ENCODE measurements around the gene OR7C2. TPM values are rescaled to one million over a fixed set of nuclear protein-coding genes. Genes with fewer than 3 reads are reported as not detected.

The OR7C2 gene
- total RNA-seq, 2 donors from 2014 or later = not detected

- Mint-ChIP-seq H3K27ac (no peak overlapping the region), H3K27me3 (ENCODE audit: insufficient read depth) (no peaks in the 10 kb centered on the region), H3K4me1 (no peaks in the 10 kb centered on the region), H3K4me3 (no peak overlapping the region), H3K36me3 (ENCODE audit: low read depth) (no peaks in the 10 kb centered on the region), H3K9me3 (peaks cover 70% of the 10 kb centered on the region)
- peaks cover 27% of the 10 kb centered on the region for H3K9me3 ChIP-seq (ENCODE audit: control insufficient read depth, low read length)
- H3K4me1 ChIP-seq (ENCODE audit: control insufficient read depth, insufficient read depth, low read length) = no peaks in the 10 kb centered on the region
- H3K27me3 ChIP-seq (ENCODE audit: control insufficient read depth, insufficient read depth, low read length, poor library complexity, severe bottlenecking) = no peaks in the 10 kb centered on the region
- H3K4me3 ChIP-seq (ENCODE audit: low read length) = no peak overlapping the region
- TF ChIP-seq CTCF (conservative IDR thresholded peaks at IDR 0.05) = no peak
- WGBS, 2 experiments (ENCODE audit: insufficient coverage in 1 of 2, insufficient read length in 1 of 2) = 73 to 92% methylated on average over 2 to 8 of the region's 8 CpGs
- no peak overlapping the region for H3K9ac ChIP-seq (ENCODE audit: extremely low read depth, low read length, poor library complexity, severe bottlenecking)
- H3K27ac ChIP-seq (ENCODE audit: low read depth, low read length) = no peak overlapping the region
- no peaks in the 10 kb centered on the region for H3K36me3 ChIP-seq (ENCODE audit: control insufficient read depth, insufficient read depth, low read length)
- no peak for DNase-seq
Measured at GRCh38 chr19:14949876-14950275, 8.6 kb downstream of the OR7C2 start.

- Mint-ChIP-seq H3K36me3 (ENCODE audit: low read depth) (no peaks in the 10 kb centered on the region), H3K4me1 (no peaks in the 10 kb centered on the region), H3K27me3 (ENCODE audit: insufficient read depth) (no peaks in the 10 kb centered on the region), H3K27ac (no peak overlapping the region), H3K9me3 (peaks cover 73% of the 10 kb centered on the region), H3K4me3 (no peak overlapping the region)
- Histone ChIP-seq H3K4me3 (ENCODE audit: low read length) (no peak overlapping the region), H3K27me3 (ENCODE audit: control insufficient read depth, insufficient read depth, low read length, poor library complexity, severe bottlenecking) (no peaks in the 10 kb centered on the region), H3K9ac (ENCODE audit: extremely low read depth, low read length, poor library complexity, severe bottlenecking) (no peak overlapping the region), H3K4me1 (ENCODE audit: control insufficient read depth, insufficient read depth, low read length) (no peaks in the 10 kb centered on the region), H3K27ac (ENCODE audit: low read depth, low read length) (no peak overlapping the region), H3K9me3 (ENCODE audit: control insufficient read depth, low read length) (peaks cover 30% of the 10 kb centered on the region), H3K36me3 (ENCODE audit: control insufficient read depth, insufficient read depth, low read length) (no peaks in the 10 kb centered on the region)
- DNase-seq = no peak
- 78% methylated on average over 1 of the region's 1 CpG; no CpG with 5 or more reads in 1 of the 2 experiments for WGBS, 2 experiments (ENCODE audit: insufficient coverage in 1 of 2, insufficient read length in 1 of 2)
- no peak for TF ChIP-seq CTCF (conservative IDR thresholded peaks at IDR 0.05)
Measured at GRCh38 chr19:14950421-14950820, 9.1 kb downstream of the OR7C2 start.

GRCh38 chr19:14952767-14953166, 11.5 kb downstream of the OR7C2 start:
- peaks cover 82% of the 10 kb centered on the region for H3K9me3 Mint-ChIP-seq
- H3K36me3 Mint-ChIP-seq (ENCODE audit: low read depth) = no peaks in the 10 kb centered on the region
- no peaks in the 10 kb centered on the region for H3K4me1 Mint-ChIP-seq
- H3K27ac Mint-ChIP-seq = no peak overlapping the region
- Histone ChIP-seq H3K9ac (ENCODE audit: extremely low read depth, low read length, poor library complexity, severe bottlenecking) (no peak overlapping the region), H3K4me1 (ENCODE audit: control insufficient read depth, insufficient read depth, low read length) (no peaks in the 10 kb centered on the region), H3K27ac (ENCODE audit: low read depth, low read length) (no peak overlapping the region), H3K27me3 (ENCODE audit: control insufficient read depth, insufficient read depth, low read length, poor library complexity, severe bottlenecking) (no peaks in the 10 kb centered on the region), H3K4me3 (ENCODE audit: low read length) (no peak overlapping the region), H3K9me3 (ENCODE audit: control insufficient read depth, low read length) (peaks cover 34% of the 10 kb centered on the region), H3K36me3 (ENCODE audit: control insufficient read depth, insufficient read depth, low read length) (no peaks in the 10 kb centered on the region)
- H3K27me3 Mint-ChIP-seq (ENCODE audit: insufficient read depth) = no peaks in the 10 kb centered on the region
- no peak for TF ChIP-seq CTCF (conservative IDR thresholded peaks at IDR 0.05)
- no peak overlapping the region for H3K4me3 Mint-ChIP-seq
- no peak for DNase-seq
- 78 to 83% methylated on average over 8 to 11 of the region's 11 CpGs for WGBS, 2 experiments (ENCODE audit: insufficient coverage in 1 of 2, insufficient read length in 1 of 2)
